H1 (cell line): ENCODE data around the gene FBXL17. TPM values are rescaled to one million over a fixed set of nuclear protein-coding genes. Genes with fewer than 3 reads are reported as not detected.

Experiments
- CTCF ChIA-PET: fragments of 300-600 bp; sonication (Branson Sonifier 250); formaldehyde crosslinking; loops from one replicate; lab custom pipeline; 2021; ENCODE audit not compliant: partially characterized antibody; lab: Charles Lee
- POLR2A ChIA-PET: fragments of 300-600 bp; sonication (Branson Sonifier 250); formaldehyde crosslinking; loops from one replicate; lab custom pipeline; 2021; ENCODE audit warnings: inconsistent platforms; ENCODE audit not compliant: partially characterized antibody; lab: Charles Lee
- DNase-seq, 2 experiments: peaks; one replicate each; pipeline versions ENCODE4 v3.0.0 to v3.0.0-alpha.2; 2010 to 2022; ENCODE audit warnings: low spot score in 2 of 2, low read depth in 1 of 2, mixed read lengths in 1 of 2
- FAIRE-seq: peaks from 2 replicates; lab custom pipeline; 2011; peaks lifted over from hg19 to GRCh38; lab: Jason Lieb, UNC
- H2AFZ ChIP-seq: 2 replicates; pipeline ENCODE4 v1.8.1; 2012; ENCODE audit warnings: low read length, inconsistent platforms
- H2AK5ac ChIP-seq: 2 replicates; pipeline ENCODE4 v1.6.1; 2013; ENCODE audit warnings: low read depth, low read length
- H2BK120ac ChIP-seq: replicated peaks from 2 replicates; pipeline ENCODE3; 2013; ENCODE audit warnings: low read depth, low read length, inconsistent platforms
- H2BK12ac ChIP-seq: 2 replicates; pipeline ENCODE4 v1.6.1; 2013; ENCODE audit warnings: low read depth, low read length
- H2BK15ac ChIP-seq: 2 replicates; pipeline ENCODE4 v1.6.1; 2013; ENCODE audit warnings: low read length
- H2BK20ac ChIP-seq: 2 replicates; pipeline ENCODE4 v1.6.1; 2013; ENCODE audit warnings: low read length
- H2BK5ac ChIP-seq: 2 replicates; pipeline ENCODE4 v1.6.1; 2013; ENCODE audit warnings: low read depth, low read length
- H3K14ac ChIP-seq: 2 replicates; pipeline ENCODE4 v1.6.1; 2013; ENCODE audit warnings: inconsistent platforms; ENCODE audit not compliant: insufficient read length
- H3K18ac ChIP-seq: 2 replicates; pipeline ENCODE4 v1.6.1; 2013; ENCODE audit warnings: low read length; ENCODE audit errors: extremely low read depth
- H3K23ac ChIP-seq: 2 replicates; pipeline ENCODE4 v1.6.1; 2013; ENCODE audit warnings: inconsistent platforms; ENCODE audit not compliant: insufficient read length
- H3K23me2 ChIP-seq: 2 replicates; pipeline ENCODE4 v1.6.1; 2013; ENCODE audit warnings: low read depth, low read length
- H3K27ac ChIP-seq: 2 replicates; pipeline ENCODE4 v1.6.1; 2011; ENCODE audit warnings: low read depth, low read length, inconsistent platforms
- H3K27me3 ChIP-seq, 4 experiments: replicated peaks in 1 of 4; 1 replicate in 1 of 4; 2 replicates in 3 of 4; pipeline versions ENCODE4 v1.6.1 to v1.8.1; 2011 to 2013; ENCODE audit warnings: low read length in 3 of 4, mild to moderate bottlenecking in 3 of 4, inconsistent platforms in 2 of 4, mixed read lengths in 2 of 4, moderate library complexity in 1 of 4; ENCODE audit not compliant: control insufficient read depth in 3 of 4, insufficient read depth in 3 of 4; ENCODE audit errors: extremely low read depth in 1 of 4
- H3K36me3 ChIP-seq, 4 experiments: 2 replicates each; pipeline versions ENCODE4 v1.6.1 to v1.8.1; 2011 to 2013; ENCODE audit warnings: mild to moderate bottlenecking in 4 of 4, low read length in 3 of 4, moderate library complexity in 2 of 4, control low read depth in 1 of 4, inconsistent platforms in 1 of 4; ENCODE audit not compliant: insufficient read depth in 4 of 4, control insufficient read depth in 2 of 4
- H3K4ac ChIP-seq: replicated peaks from 2 replicates; pipeline ENCODE3; 2013; ENCODE audit warnings: low read length, low read depth, mixed read lengths, inconsistent platforms; ENCODE audit not compliant: insufficient read length
- H3K4me1 ChIP-seq, 4 experiments: replicated peaks in 1 of 4; 1 replicate in 1 of 4; 2 replicates in 3 of 4; pipeline versions ENCODE4 v1.6.1 to v1.8.1; 2011 to 2013; ENCODE audit warnings: low read length in 3 of 4, inconsistent platforms in 2 of 4, mixed read lengths in 1 of 4; ENCODE audit not compliant: insufficient read depth in 4 of 4, control insufficient read depth in 3 of 4
- H3K4me2 ChIP-seq, 2 experiments: 2 replicates each; pipeline versions ENCODE4 v1.6.1 to v1.8.1; 2011 to 2013; ENCODE audit warnings: low read depth in 2 of 2, low read length in 2 of 2, control low read depth in 1 of 2, inconsistent platforms in 1 of 2, mild to moderate bottlenecking in 1 of 2; ENCODE audit not compliant: insufficient read depth in 1 of 2
- H3K4me3 ChIP-seq, 4 experiments: fragments of 200-600, 300-600 bp in 1 of 4; sonication (generic), shearing (Covaris generic), sonication (Bioruptor Twin) in 1 of 4; 2 replicates each; pipeline versions ENCODE4 v1.5.1 to v1.8.1; 2011 to 2016; ENCODE audit warnings: low read length in 4 of 4, low read depth in 3 of 4, control low read depth in 2 of 4, inconsistent platforms in 2 of 4, mild to moderate bottlenecking in 2 of 4, mixed read lengths in 1 of 4, moderate library complexity in 1 of 4; ENCODE audit not compliant: insufficient read depth in 2 of 4; ENCODE audit errors: extremely low read depth in 1 of 4
- H3K56ac ChIP-seq: replicated peaks from 2 replicates; pipeline ENCODE3; 2013; ENCODE audit warnings: low read depth, mild to moderate bottlenecking, mixed read lengths, low read length, inconsistent platforms; ENCODE audit not compliant: insufficient read length
- H3K79me1 ChIP-seq: 2 replicates; pipeline ENCODE4 v1.6.1; 2013; ENCODE audit warnings: low read depth, low read length, control low read depth
- H3K79me2 ChIP-seq, 2 experiments: 2 replicates each; pipeline versions ENCODE4 v1.6.1 to v1.8.1; 2012 to 2013; ENCODE audit warnings: low read length in 2 of 2, mild to moderate bottlenecking in 2 of 2, inconsistent platforms in 1 of 2; ENCODE audit not compliant: insufficient read depth in 2 of 2, control insufficient read depth in 1 of 2
- H3K9ac ChIP-seq, 4 experiments: replicated peaks in 1 of 4; 1 replicate in 1 of 4; 2 replicates in 3 of 4; pipeline versions ENCODE4 v1.6.1 to v1.8.1; 2011 to 2013; ENCODE audit warnings: low read depth in 3 of 4, low read length in 3 of 4, control low read depth in 2 of 4, mild to moderate bottlenecking in 2 of 4, moderate library complexity in 2 of 4, inconsistent platforms in 1 of 4; ENCODE audit errors: extremely low read depth in 1 of 4
- H3K9me3 ChIP-seq, 2 experiments: 2 replicates each; pipeline versions ENCODE4 v1.6.1 to v1.8.1; 2012 to 2013; ENCODE audit warnings: mild to moderate bottlenecking in 2 of 2, moderate library complexity in 2 of 2, control low read depth in 1 of 2, inconsistent platforms in 1 of 2, low read depth in 1 of 2, low read length in 1 of 2, mixed read lengths in 1 of 2; ENCODE audit not compliant: insufficient read depth in 2 of 2
- H4K20me1 ChIP-seq, 2 experiments: replicated peaks in 1 of 2; 2 replicates each; pipeline versions ENCODE3 to v1.8.1; 2011 to 2013; ENCODE audit warnings: inconsistent platforms in 2 of 2, low read length in 2 of 2, mild to moderate bottlenecking in 1 of 2; ENCODE audit not compliant: insufficient read depth in 2 of 2, control insufficient read depth in 1 of 2
- H4K5ac ChIP-seq: 2 replicates; pipeline ENCODE4 v1.6.1; 2013; ENCODE audit warnings: low read length, low read depth, mixed read lengths, inconsistent platforms; ENCODE audit not compliant: insufficient read length
- H4K8ac ChIP-seq: 2 replicates; pipeline ENCODE4 v1.8.0; 2013; ENCODE audit warnings: mild to moderate bottlenecking, moderate library complexity, low read length, inconsistent platforms; ENCODE audit not compliant: insufficient read depth; ENCODE audit errors: extremely low read depth
- H4K91ac ChIP-seq: replicated peaks from 2 replicates; pipeline ENCODE3; 2013; ENCODE audit warnings: low read length, mixed read lengths, inconsistent platforms; ENCODE audit not compliant: insufficient read length
- ATF2 ChIP-seq: IDR thresholded peaks from 2 replicates; pipeline ENCODE4 v1.6.1; 2012; ENCODE audit warnings: low read length, inconsistent platforms
- POLR2AphosphoS5 ChIP-seq: IDR thresholded peaks from 2 replicates; pipeline ENCODE4 v1.6.1; 2011; ENCODE audit warnings: low read depth, low read length
- SP4 ChIP-seq: IDR thresholded peaks from 2 replicates; pipeline ENCODE4 v1.6.1; 2012; ENCODE audit warnings: low read length, inconsistent platforms
- polyA plus RNA-seq, 7 experiments: library from polyadenylated mRNA; depleted of rRNA in 3 of 7; stranded (reverse) in 5 of 7; unstranded in 2 of 7; fragments of >200 nt in 5 of 7; fragments of 200-250 nt in 2 of 7; gene quantifications; 1 replicate in 5 of 7; 2 replicates in 1 of 7; 4 replicates in 1 of 7; pipeline versions ENCODE4 v1.2.1 to v1.2.3, GENCODE V29; 2011 to 2013; ENCODE audit warnings: missing spikeins in 2 of 7, mixed read lengths in 2 of 7
- total RNA-seq: library from RNA; stranded (reverse); fragmentation: NEBNext Ultra II Directional; extraction: Animal tissue kit (Norgen Biotek cat#: 25700); gene quantifications from 2 replicates; pipeline ENCODE4 v1.2.1, GENCODE V29; 2021

FBXL17 gene
- total and polyA plus RNA-seq, 2 of the 8 experiments (the other 6 are each of a cell fraction or from before 2014, with no cell fraction given), result 0.35 to 4.3 TPM

- no peak overlapping the region for H3K27ac ChIP-seq
- FAIRE-seq, result no peak
- no peak overlapping the region for H3K4me2 ChIP-seq
These were observed 413.5 kb downstream of the FBXL17 start for GRCh38 chr5:107968406-107968843.

More at GRCh38 chr5:107968406-107968843, 413.5 kb downstream of the FBXL17 start:
- no peaks in the 10 kb centered on the region for H3K36me3 ChIP-seq
- H2AK5ac ChIP-seq, result no peak overlapping the region
- no peak overlapping the region for H2BK20ac ChIP-seq
- no peak overlapping the region for H4K5ac ChIP-seq
- no peaks in the 10 kb centered on the region for H3K27me3 ChIP-seq
- no peak overlapping the region for H2AFZ ChIP-seq
- no peak overlapping the region for H3K23ac ChIP-seq
- no peak overlapping the region for H3K9ac ChIP-seq
- H2BK120ac ChIP-seq, result no peak overlapping the region
- H4K8ac ChIP-seq, result no peak overlapping the region
- H3K4me3 ChIP-seq, result no peak overlapping the region
- H3K23me2 ChIP-seq, result no peaks in the 10 kb centered on the region
- H3K4me1 ChIP-seq, result peaks cover 0 to 4% (median 2%) of the 10 kb centered on the region in 4 experiments; a peak in 2 of 7 replicates
- no peak for DNase-seq
- no peak overlapping the region for H2BK12ac ChIP-seq
- no peak overlapping the region for H2BK5ac ChIP-seq
- no peak overlapping the region for H3K4ac ChIP-seq
- ChIA-PET CTCF (no interaction called here), POLR2A (no interaction called here)
- H3K79me2 ChIP-seq, result no peaks in the 10 kb centered on the region
- H2BK15ac ChIP-seq, result no peak overlapping the region
- TF ChIP-seq POLR2AphosphoS5 (no peak), ATF2 (no peak), SP4 (no peak)
- no peaks in the 10 kb centered on the region for H3K9me3 ChIP-seq
- H3K56ac ChIP-seq, result no peak overlapping the region
- no peaks in the 10 kb centered on the region for H4K20me1 ChIP-seq
- H3K18ac ChIP-seq, result no peak overlapping the region
- no peak overlapping the region for H4K91ac ChIP-seq
- no peaks in the 10 kb centered on the region for H3K79me1 ChIP-seq
- no peak overlapping the region for H3K14ac ChIP-seq
